ENCODE measurements around the gene ARHGAP42. TPM values are rescaled to one million over a fixed set of nuclear protein-coding genes. Genes with fewer than 3 reads are reported as not detected.
A peak's percentile ranks its signal among the peaks of the same experiment; 100 is the strongest.

Gene ARHGAP42
- polyA plus RNA-seq, 1 donor = 26.3 TPM

- no peak for DNase-seq
Observed at GRCh38 chr11:100683126-100683525, 4.0 kb upstream of the ARHGAP42 start.

GRCh38 chr11:100684101-100685065 lies 2.7 kb upstream of the ARHGAP42 start:
- no peak for DNase-seq

GRCh38 chr11:100686476-100687053 lies 523 bp upstream of the ARHGAP42 start:
- no peak for DNase-seq

- DNase-seq = peak; percentile 85
Observed at GRCh38 chr11:100687630-100688395, 725 bp downstream of the ARHGAP42 start.

- DNase-seq = no peak
Observed at GRCh38 chr11:100689141-100689540, 2.1 kb downstream of the ARHGAP42 start.

GRCh38 chr11:100691896-100692653 lies 5.0 kb downstream of the ARHGAP42 start:
- DNase-seq = no peak

- no peak for DNase-seq
Observed at GRCh38 chr11:100695911-100696310, 8.8 kb downstream of the ARHGAP42 start.

GRCh38 chr11:100703139-100703538 lies 16.1 kb downstream of the ARHGAP42 start:
- no peak for DNase-seq

GRCh38 chr11:100703801-100704575 lies 16.9 kb downstream of the ARHGAP42 start:
- DNase-seq = no peak

GRCh38 chr11:100705447-100705846 lies 18.4 kb downstream of the ARHGAP42 start:
- DNase-seq = no peak

- no peak for DNase-seq
Observed at GRCh38 chr11:100706179-100706578, 19.1 kb downstream of the ARHGAP42 start.

GRCh38 chr11:100709233-100709957 lies 22.3 kb downstream of the ARHGAP42 start:
- DNase-seq = no peak

GRCh38 chr11:100711984-100712383 lies 24.9 kb downstream of the ARHGAP42 start:
- DNase-seq = no peak

- no peak for DNase-seq
Observed at GRCh38 chr11:100712583-100712982, 25.5 kb downstream of the ARHGAP42 start.

- no peak for DNase-seq
Observed at GRCh38 chr11:100715165-100715761, 28.2 kb downstream of the ARHGAP42 start.

- no peak for DNase-seq
Observed at GRCh38 chr11:100716838-100717237, 29.8 kb downstream of the ARHGAP42 start.

GRCh38 chr11:100719362-100719761 lies 32.3 kb downstream of the ARHGAP42 start:
- DNase-seq = peak; percentile 61

- no peak for DNase-seq
Observed at GRCh38 chr11:100719809-100720221, 32.7 kb downstream of the ARHGAP42 start.

- no peak for DNase-seq
Observed at GRCh38 chr11:100726680-100727079, 39.6 kb downstream of the ARHGAP42 start.

- no peak for DNase-seq
Observed at GRCh38 chr11:100727410-100727809, 40.3 kb downstream of the ARHGAP42 start.
